GM18870 (cell line): ENCODE data around the gene NLGN1.

Source experiments
- ATAC-seq: cut with Tn5 transposase; IDR thresholded peaks from one replicate; pipeline ENCODE4 v1.9.1; 2021; ENCODE audit warnings: moderate library complexity; ENCODE audit not compliant: unreplicated experiment

The NLGN1 gene

GRCh38 chr3:173748105-173748504 lies 350.6 kb downstream of the NLGN1 start:
- no peak for ATAC-seq

GRCh38 chr3:173750095-173750494 lies 352.6 kb downstream of the NLGN1 start:
- ATAC-seq, result no peak

GRCh38 chr3:173750591-173750990 lies 353.0 kb downstream of the NLGN1 start:
- ATAC-seq, result no peak

- no peak for ATAC-seq
Measured at GRCh38 chr3:173753593-173753992, 356.0 kb downstream of the NLGN1 start.

- ATAC-seq, result no peak
Measured at GRCh38 chr3:173755161-173755560, 357.6 kb downstream of the NLGN1 start.

GRCh38 chr3:173761161-173761560 lies 363.6 kb downstream of the NLGN1 start:
- no peak for ATAC-seq

GRCh38 chr3:173762501-173762900 lies 365.0 kb downstream of the NLGN1 start:
- ATAC-seq, result no peak

GRCh38 chr3:173770011-173770410 lies 372.5 kb downstream of the NLGN1 start:
- no peak for ATAC-seq

- ATAC-seq, result no peak
Measured at GRCh38 chr3:173770796-173771573, 373.4 kb downstream of the NLGN1 start.

- no peak for ATAC-seq
Measured at GRCh38 chr3:173773800-173774199, 376.3 kb downstream of the NLGN1 start.

GRCh38 chr3:173774294-173774693 lies 376.8 kb downstream of the NLGN1 start:
- ATAC-seq, result no peak

GRCh38 chr3:173778251-173778650 lies 380.7 kb downstream of the NLGN1 start:
- no peak for ATAC-seq

GRCh38 chr3:173780067-173780466 lies 382.5 kb downstream of the NLGN1 start:
- no peak for ATAC-seq

GRCh38 chr3:173785004-173785403 lies 387.5 kb downstream of the NLGN1 start:
- ATAC-seq, result no peak

- no peak for ATAC-seq
Measured at GRCh38 chr3:173789530-173790162, 392.1 kb downstream of the NLGN1 start.

GRCh38 chr3:173793963-173794362 lies 396.4 kb downstream of the NLGN1 start:
- no peak for ATAC-seq

- no peak for ATAC-seq
Measured at GRCh38 chr3:173796405-173796804, 398.9 kb downstream of the NLGN1 start.

- no peak for ATAC-seq
Measured at GRCh38 chr3:173796890-173797289, 399.3 kb downstream of the NLGN1 start.

- no peak for ATAC-seq
Measured at GRCh38 chr3:173799060-173799816, 401.7 kb downstream of the NLGN1 start.

- ATAC-seq, result no peak
Measured at GRCh38 chr3:173800154-173800553, 402.6 kb downstream of the NLGN1 start.

GRCh38 chr3:173814809-173815208 lies 417.3 kb downstream of the NLGN1 start:
- no peak for ATAC-seq

- ATAC-seq, result no peak
Measured at GRCh38 chr3:173819368-173819767, 421.8 kb downstream of the NLGN1 start.
